Omental fat pad (tissue), 4 donors: ENCODE results near the gene METAP1D. TPM values are rescaled to one million over a fixed set of nuclear protein-coding genes. Genes with fewer than 3 reads are reported as not detected.

Experiments
- ATAC-seq: fragments of 150-250 bp; one replicate; pipeline ENCODE4 v1.9.1; 2016; ENCODE audit warnings: mild to moderate bottlenecking, moderate library complexity; ENCODE audit not compliant: low FRiP score
- DNase-seq: peaks from one replicate; pipeline ENCODE4 v3.0.0-alpha.2; 2019; ENCODE audit warnings: low spot score
- total RNA-seq, 4 donors: library from RNA; depleted of rRNA; stranded (reverse); fragments of >200 nt; gene quantifications; one replicate each; pipeline ENCODE4 v1.1.0, GENCODE V29; 2016
- TF ChIP-seq, protein P1 (sequence below), 3 donors: fragments of 450-650 bp; IDR thresholded peaks; one replicate each; pipeline ENCODE4 v1.5.1; 2016 to 2017; ENCODE audit warnings: antibody characterized with exemption in 3 of 3, mild to moderate bottlenecking in 3 of 3, moderate library complexity in 2 of 3

METAP1D gene
- total RNA-seq, result 1 to 10 TPM; 5.4 to 9.6 (median 8.5) TPM

DNA sequence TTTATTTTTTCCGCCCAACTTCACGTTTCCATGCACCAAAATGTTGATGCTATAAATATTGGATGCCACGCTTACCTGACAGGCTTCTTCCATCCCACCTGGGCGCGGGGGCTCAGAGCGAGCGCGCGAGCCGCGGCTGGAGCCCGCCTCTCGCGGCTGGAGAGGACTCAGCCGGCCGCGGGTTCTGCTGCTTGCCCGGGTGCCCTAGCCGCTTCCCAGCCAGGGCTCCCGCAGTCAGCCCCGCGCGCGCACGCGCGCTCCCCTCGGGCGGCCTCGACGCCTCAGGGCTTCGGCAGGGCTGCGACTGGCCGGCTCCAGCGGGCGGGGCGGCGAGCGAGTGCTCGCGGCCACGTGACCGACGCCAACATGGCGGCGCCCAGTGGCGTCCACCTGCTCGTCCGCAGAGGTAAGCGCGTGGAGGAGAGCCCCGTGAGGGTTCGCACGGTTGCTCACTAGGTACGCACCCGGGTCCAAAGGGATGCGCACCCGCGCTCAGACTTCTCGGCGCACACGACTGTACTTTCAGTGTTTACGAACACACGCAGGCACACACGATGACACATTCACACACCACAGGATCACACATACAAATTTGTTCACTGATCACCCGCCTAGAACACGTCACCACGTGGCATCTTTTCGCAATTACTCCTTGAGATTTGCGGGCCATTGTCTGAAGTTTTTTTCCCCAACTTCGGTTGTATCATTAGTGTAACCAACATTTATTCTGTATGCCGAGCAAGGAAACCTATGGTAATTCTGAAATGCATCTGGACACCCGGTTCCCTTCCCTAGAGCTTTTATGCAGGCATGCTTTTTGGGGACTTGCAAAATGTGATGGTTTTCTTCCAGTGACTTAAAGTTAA is at the start of gene METAP1D:
METAP1D (plus strand) TSS at position 350 of the 866 bp plus-strand sequence; CDS start at position 367, 17 bp downstream.
- TF ChIP-seq, protein P1, sequence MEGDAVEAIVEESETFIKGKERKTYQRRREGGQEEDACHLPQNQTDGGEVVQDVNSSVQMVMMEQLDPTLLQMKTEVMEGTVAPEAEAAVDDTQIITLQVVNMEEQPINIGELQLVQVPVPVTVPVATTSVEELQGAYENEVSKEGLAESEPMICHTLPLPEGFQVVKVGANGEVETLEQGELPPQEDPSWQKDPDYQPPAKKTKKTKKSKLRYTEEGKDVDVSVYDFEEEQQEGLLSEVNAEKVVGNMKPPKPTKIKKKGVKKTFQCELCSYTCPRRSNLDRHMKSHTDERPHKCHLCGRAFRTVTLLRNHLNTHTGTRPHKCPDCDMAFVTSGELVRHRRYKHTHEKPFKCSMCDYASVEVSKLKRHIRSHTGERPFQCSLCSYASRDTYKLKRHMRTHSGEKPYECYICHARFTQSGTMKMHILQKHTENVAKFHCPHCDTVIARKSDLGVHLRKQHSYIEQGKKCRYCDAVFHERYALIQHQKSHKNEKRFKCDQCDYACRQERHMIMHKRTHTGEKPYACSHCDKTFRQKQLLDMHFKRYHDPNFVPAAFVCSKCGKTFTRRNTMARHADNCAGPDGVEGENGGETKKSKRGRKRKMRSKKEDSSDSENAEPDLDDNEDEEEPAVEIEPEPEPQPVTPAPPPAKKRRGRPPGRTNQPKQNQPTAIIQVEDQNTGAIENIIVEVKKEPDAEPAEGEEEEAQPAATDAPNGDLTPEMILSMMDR (IDR thresholded peaks at IDR 0.05), result no peak
- DNase-seq (peak; percentile 38), ATAC-seq (peak; percentile 100)

DNA sequence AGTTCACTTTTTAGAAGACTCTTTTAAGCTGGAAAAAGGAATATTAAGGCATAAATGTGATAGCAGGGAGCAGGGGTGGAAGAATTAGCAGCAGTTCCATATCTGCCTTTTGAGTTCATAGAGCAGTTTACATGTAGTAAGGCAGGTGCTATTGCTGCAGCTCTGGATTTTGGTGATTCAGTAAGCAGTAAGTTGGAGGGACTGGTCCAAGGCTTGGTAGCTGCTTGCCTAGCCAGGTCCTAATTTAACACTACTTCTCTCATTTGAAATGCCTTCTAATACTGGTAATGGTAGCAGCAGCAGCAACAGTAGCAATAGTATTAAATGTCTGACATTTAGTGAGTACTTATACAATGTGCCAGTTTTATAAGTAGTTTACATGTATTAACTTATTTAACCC is 47.5 kb upstream of the METAP1D start:
- ATAC-seq, result no peak
- TF ChIP-seq, protein P1 (IDR thresholded peaks at IDR 0.05), result no peak

DNA sequence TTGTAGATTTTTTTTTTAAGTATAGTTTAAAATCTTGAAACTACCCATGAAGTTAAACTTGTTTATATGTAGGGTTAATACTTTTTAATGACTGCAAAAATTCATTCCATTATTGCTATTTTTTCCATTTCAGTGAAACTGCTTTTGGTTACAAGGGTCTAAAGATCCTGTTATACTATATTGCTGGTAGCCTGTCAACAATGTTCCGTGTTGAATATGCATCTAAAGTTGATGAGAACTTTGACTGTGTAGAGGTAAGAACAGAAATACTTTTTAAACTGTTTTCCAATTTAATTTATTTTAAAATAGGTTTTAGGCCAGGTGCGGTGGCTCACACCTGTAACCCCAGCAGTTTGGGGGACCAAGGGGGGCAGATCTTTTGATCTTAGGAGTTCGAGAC is 47.0 kb upstream of the METAP1D start:
- ATAC-seq (no peak), DNase-seq (no peak)
- TF ChIP-seq, protein P1 (IDR thresholded peaks at IDR 0.05), result no peak

More for the DNA sequence above, 47.5 kb upstream of the METAP1D start:
- no peak for DNase-seq

DNA sequence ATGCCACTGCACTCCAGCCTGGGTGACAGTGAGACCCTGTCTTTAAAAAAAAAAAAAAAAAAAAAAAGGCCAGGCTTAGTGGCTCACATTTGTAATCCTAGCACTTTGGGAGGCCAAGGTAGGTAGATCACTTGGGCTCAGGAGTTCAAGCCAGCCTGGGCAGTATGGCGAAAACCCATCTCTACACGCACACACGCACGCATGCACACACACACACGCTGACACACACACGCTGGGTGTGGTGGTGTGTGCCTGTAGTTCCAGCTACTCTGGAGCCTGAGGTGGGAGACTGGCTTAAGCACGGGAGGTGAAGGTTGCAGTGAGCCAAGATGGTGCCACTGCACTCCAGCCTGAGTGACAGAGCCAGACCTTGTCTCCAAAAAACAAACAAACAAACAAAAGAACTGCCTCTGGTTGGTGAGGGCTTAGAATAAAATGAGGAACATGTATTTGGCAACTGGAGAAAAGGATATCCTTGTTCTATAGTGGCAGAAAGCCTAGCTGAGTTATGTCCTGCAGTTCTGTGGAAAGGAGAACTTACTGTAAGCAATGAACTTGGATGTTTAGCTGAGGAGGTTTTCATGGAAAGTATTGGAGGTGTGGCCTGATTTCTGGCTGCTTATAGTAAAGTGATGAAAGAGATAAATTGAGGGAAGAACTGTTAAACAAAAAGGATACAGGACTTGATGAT is 43.5 kb upstream of the METAP1D start:
- ATAC-seq, result no peak
- TF ChIP-seq, protein P1 (IDR thresholded peaks at IDR 0.05), result no peak
- no peak for DNase-seq

DNA sequence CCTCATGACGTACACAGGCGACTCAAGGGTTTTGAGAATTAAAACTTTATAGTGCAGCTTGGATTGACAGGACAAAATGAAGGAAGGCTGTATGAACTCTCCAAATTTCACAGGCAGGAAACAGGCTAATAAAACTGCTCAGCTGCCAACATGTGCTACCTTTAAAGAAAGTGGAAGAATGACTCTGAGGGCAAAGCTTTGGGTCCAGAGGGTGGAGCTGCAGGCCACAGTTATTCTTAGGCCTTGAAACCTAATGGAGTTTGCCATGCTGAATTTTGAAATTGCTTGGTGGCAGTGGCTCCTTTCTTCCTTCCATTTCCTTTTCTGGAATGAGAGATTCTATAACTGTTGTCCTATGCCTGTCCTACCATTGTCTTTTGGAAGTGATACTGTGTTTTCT is 42.7 kb upstream of the METAP1D start:
- TF ChIP-seq, protein P1 (IDR thresholded peaks at IDR 0.05), result no peak
- DNase-seq (no peak), ATAC-seq (no peak)

DNA sequence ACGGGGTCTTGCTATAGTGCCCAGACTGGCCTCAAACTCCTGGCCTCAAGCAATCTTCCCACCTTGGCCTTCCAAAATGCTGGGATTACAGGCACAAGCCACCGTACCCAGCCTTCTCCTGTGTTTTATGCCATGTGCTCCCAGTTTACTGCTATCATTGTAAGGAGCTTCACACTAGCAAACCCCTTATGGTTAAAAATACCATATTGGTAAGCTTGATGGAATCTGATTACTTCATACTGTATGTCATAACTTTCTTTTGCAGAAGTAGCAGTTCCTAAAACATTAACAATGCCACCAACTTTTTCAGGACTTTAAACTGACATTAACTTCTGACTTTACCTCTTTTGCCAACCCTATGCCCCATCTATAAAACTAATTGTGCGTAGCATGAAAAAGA is 41.3 kb upstream of the METAP1D start:
- TF ChIP-seq, protein P1 (IDR thresholded peaks at IDR 0.05), result no peak
- DNase-seq (no peak), ATAC-seq (no peak)
